Effector memory CD8-positive, alpha-beta T cell (primary cell): ENCODE results near the gene CAD.

Experiments used
- ATAC-seq: fragments of 150-1000 bp; cut with Tn5 transposase; replicated peaks from 2 replicates; pipeline ENCODE4 v1.10.0; 2021; ENCODE audit warnings: mild to moderate bottlenecking, moderate library complexity
- DNase-seq, 3 experiments: peaks; one replicate each; pipeline ENCODE4 v3.0.0; 2021
- H3K27ac Mint-ChIP-seq, 2 donors: one replicate each; pipeline ENCODE4 v1.8.0; 2022; ENCODE audit warnings: mild to moderate bottlenecking in 2 of 2, mixed read lengths in 2 of 2, moderate library complexity in 2 of 2
- H3K27me3 Mint-ChIP-seq, 2 donors: one replicate each; pipeline ENCODE4 v1.8.0; 2022; ENCODE audit warnings: mixed read lengths in 2 of 2
- H3K36me3 Mint-ChIP-seq: one replicate; pipeline ENCODE4 v1.8.0; 2022; ENCODE audit warnings: mild to moderate bottlenecking, moderate library complexity, mixed read lengths; ENCODE audit not compliant: insufficient read depth
- H3K4me1 Mint-ChIP-seq, 2 donors: one replicate each; pipeline ENCODE4 v1.8.0; 2022; ENCODE audit warnings: low read depth in 2 of 2, mixed read lengths in 2 of 2
- H3K4me3 Mint-ChIP-seq, 2 donors: one replicate each; pipeline ENCODE4 v1.8.0; 2022; ENCODE audit warnings: mild to moderate bottlenecking in 2 of 2, mixed read lengths in 2 of 2, moderate library complexity in 2 of 2
- H3K9me3 Mint-ChIP-seq, 2 donors: one replicate each; pipeline ENCODE4 v1.8.0; 2022; ENCODE audit warnings: mixed read lengths in 2 of 2

The CAD gene

DNA sequence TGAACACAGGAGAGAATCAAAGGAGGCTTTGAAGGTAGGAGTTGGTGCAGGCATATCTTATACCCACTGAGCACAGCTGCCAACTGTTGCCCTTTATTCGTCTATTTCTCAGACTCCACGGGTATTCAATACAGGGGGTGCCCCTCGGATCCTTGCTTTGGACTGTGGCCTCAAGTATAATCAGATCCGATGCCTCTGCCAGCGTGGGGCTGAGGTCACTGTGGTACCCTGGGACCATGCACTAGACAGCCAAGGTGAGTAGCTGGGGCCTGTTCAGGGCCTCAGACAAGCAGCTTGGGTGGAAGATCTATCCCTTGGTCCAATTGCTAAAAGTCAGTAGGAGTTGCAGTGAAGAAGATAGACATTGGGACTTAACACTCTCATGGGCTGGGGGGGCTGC, 5.2 kb downstream of the CAD start:
- Mint-ChIP-seq H3K27ac (peak overlapping the region in 1 of 2 donors; percentile 23), H3K9me3 (no peaks in the 10 kb centered on the region), H3K36me3 (peaks cover 60% of the 10 kb centered on the region), H3K27me3 (no peaks in the 10 kb centered on the region), H3K4me3 (no peak overlapping the region), H3K4me1 (peaks cover 9 to 12% of the 10 kb centered on the region in 2 donors)
- ATAC-seq (no peak), DNase-seq (no peak)

GRCh38 chr2:27223416-27223815, 6.2 kb downstream of the CAD start:
- H3K4me1 Mint-ChIP-seq = peaks cover 0 to 2% of the 10 kb centered on the region in 2 donors

DNA sequence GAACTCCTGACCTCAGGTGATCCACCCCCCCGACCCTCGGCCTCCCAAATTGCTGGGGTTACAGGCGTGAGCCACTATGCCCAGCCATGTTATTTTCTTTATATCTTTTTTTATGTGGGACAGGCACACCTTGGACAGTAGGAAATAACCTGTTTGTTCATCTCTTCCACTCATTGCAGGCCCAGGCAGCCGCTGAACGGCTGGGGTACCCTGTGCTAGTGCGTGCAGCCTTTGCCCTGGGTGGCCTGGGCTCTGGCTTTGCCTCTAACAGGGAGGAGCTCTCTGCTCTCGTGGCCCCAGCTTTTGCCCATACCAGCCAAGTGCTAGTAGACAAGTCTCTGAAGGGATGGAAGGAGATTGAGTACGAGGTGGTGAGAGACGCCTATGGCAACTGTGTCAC, 8.4 kb downstream of the CAD start:
- Mint-ChIP-seq H3K27ac (no peak overlapping the region), H3K4me3 (no peak overlapping the region), H3K9me3 (no peaks in the 10 kb centered on the region), H3K27me3 (no peaks in the 10 kb centered on the region), H3K36me3 (peaks cover 82% of the 10 kb centered on the region), H3K4me1 (no peaks in the 10 kb centered on the region)
- DNase-seq (no peak), ATAC-seq (no peak)

More at GRCh38 chr2:27223416-27223815, 6.2 kb downstream of the CAD start:
- Mint-ChIP-seq H3K4me3 (no peak overlapping the region), H3K36me3 (peaks cover 64% of the 10 kb centered on the region), H3K27ac (no peak overlapping the region), H3K27me3 (no peaks in the 10 kb centered on the region), H3K9me3 (no peaks in the 10 kb centered on the region)
- ATAC-seq (no peak), DNase-seq (no peak)

- no peaks in the 10 kb centered on the region for H3K27me3 Mint-ChIP-seq
- H3K9me3 Mint-ChIP-seq = no peaks in the 10 kb centered on the region
- DNase-seq (no peak), ATAC-seq (no peak)
- H3K27ac Mint-ChIP-seq = no peak overlapping the region
- peaks cover 78% of the 10 kb centered on the region for H3K36me3 Mint-ChIP-seq
- no peaks in the 10 kb centered on the region for H3K4me1 Mint-ChIP-seq
- H3K4me3 Mint-ChIP-seq = no peak overlapping the region
These were observed 10.3 kb downstream of the CAD start for GRCh38 chr2:27227501-27227900.

- H3K4me3 Mint-ChIP-seq = no peak overlapping the region
- peaks cover 72% of the 10 kb centered on the region for H3K36me3 Mint-ChIP-seq
These were observed 14.8 kb downstream of the CAD start for GRCh38 chr2:27231921-27232320.

GRCh38 chr2:27233341-27233740, 16.2 kb downstream of the CAD start:
- Mint-ChIP-seq H3K9me3 (no peaks in the 10 kb centered on the region), H3K27ac (peak overlapping the region; percentile 5 to 53), H3K4me3 (no peak overlapping the region), H3K4me1 (no peaks in the 10 kb centered on the region), H3K27me3 (no peaks in the 10 kb centered on the region), H3K36me3 (peaks cover 68% of the 10 kb centered on the region)
- ATAC-seq (no peak), DNase-seq (no peak)

More at GRCh38 chr2:27231921-27232320, 14.8 kb downstream of the CAD start:
- DNase-seq (no peak), ATAC-seq (no peak)
- H3K27me3 Mint-ChIP-seq = no peaks in the 10 kb centered on the region
- no peak overlapping the region for H3K27ac Mint-ChIP-seq
- no peaks in the 10 kb centered on the region for H3K4me1 Mint-ChIP-seq
- no peaks in the 10 kb centered on the region for H3K9me3 Mint-ChIP-seq

- no peaks in the 10 kb centered on the region for H3K27me3 Mint-ChIP-seq
- H3K4me3 Mint-ChIP-seq = no peak overlapping the region
- H3K4me1 Mint-ChIP-seq = peaks cover 0 to 3% of the 10 kb centered on the region in 2 donors
- DNase-seq = no peak
- no peak for ATAC-seq
- no peaks in the 10 kb centered on the region for H3K9me3 Mint-ChIP-seq
- peak overlapping the region in 1 of 2 donors; percentile 62 for H3K27ac Mint-ChIP-seq
- H3K36me3 Mint-ChIP-seq = peaks cover 58% of the 10 kb centered on the region
These were observed 19.0 kb downstream of the CAD start for GRCh38 chr2:27236136-27236535.

DNA sequence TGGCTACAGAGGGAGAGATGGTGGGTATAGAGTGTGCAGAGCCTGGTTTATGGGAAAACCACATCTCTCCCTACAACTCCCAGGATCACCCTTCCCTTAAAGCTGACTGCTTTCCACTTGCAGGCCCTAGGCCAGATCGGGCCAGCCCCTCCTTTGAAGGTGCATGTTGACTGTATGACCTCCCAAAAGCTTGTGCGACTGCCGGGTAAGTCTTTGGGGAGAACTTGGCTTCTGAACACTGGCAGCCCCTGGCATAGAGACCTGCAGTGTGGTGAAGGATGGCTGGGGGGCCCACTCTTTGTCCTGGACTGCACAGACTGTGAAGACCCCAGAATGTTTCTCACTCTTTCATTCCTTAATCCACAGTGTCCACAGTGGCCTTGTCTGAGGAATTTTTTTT, 19.5 kb downstream of the CAD start:
- Mint-ChIP-seq H3K36me3 (peaks cover 58% of the 10 kb centered on the region), H3K27me3 (no peaks in the 10 kb centered on the region), H3K4me1 (peaks cover 0 to 3% of the 10 kb centered on the region in 2 donors), H3K9me3 (no peaks in the 10 kb centered on the region), H3K4me3 (no peak overlapping the region), H3K27ac (peak overlapping the region in 1 of 2 donors; percentile 62)
- DNase-seq (no peak), ATAC-seq (no peak)

DNA sequence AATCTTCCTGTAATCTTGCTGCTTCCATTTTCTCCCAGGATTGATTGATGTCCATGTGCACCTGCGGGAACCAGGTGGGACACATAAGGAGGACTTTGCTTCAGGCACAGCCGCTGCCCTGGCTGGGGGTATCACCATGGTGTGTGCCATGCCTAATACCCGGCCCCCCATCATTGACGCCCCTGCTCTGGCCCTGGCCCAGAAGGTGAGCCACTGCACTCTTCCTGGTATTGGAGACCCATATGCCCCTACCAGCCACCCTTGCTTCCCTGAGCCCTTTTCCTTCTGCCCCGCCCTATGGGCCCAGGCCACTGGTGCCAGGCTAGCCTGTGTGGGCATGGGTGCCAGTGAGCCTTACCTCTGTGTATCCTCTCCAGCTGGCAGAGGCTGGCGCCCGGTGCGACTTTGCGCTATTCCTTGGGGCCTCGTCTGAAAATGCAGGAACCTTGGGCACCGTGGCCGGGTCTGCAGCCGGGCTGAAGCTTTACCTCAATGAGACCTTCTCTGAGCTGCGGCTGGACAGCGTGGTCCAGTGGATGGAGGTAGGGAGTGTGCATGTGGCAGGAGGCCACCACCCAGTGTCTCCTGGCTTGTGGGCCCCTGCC, 20.3 kb downstream of the CAD start:
- ATAC-seq (no peak), DNase-seq (no peak)
- H3K27me3 Mint-ChIP-seq = no peaks in the 10 kb centered on the region
- H3K9me3 Mint-ChIP-seq = no peaks in the 10 kb centered on the region
- H3K4me1 Mint-ChIP-seq = peaks cover 0 to 9% of the 10 kb centered on the region in 2 donors
- H3K27ac Mint-ChIP-seq = no peak overlapping the region
- peaks cover 54% of the 10 kb centered on the region for H3K36me3 Mint-ChIP-seq
- no peak overlapping the region for H3K4me3 Mint-ChIP-seq

- Mint-ChIP-seq H3K27me3 (no peaks in the 10 kb centered on the region), H3K9me3 (no peaks in the 10 kb centered on the region), H3K36me3 (peaks cover 51% of the 10 kb centered on the region), H3K27ac (peak overlapping the region; percentile 15 to 38), H3K4me3 (no peak overlapping the region), H3K4me1 (peaks cover 0 to 9% of the 10 kb centered on the region in 2 donors)
- ATAC-seq (no peak), DNase-seq (no peak)
These were observed 21.8 kb downstream of the CAD start for GRCh38 chr2:27238976-27239375.

GRCh38 chr2:27240406-27240805, 23.2 kb downstream of the CAD start:
- Mint-ChIP-seq H3K27ac (no peak overlapping the region), H3K9me3 (no peaks in the 10 kb centered on the region), H3K4me3 (no peak overlapping the region), H3K4me1 (peaks cover 0 to 9% of the 10 kb centered on the region in 2 donors), H3K27me3 (no peaks in the 10 kb centered on the region), H3K36me3 (peaks cover 45% of the 10 kb centered on the region)
- no peak for ATAC-seq
- DNase-seq = no peak

DNA sequence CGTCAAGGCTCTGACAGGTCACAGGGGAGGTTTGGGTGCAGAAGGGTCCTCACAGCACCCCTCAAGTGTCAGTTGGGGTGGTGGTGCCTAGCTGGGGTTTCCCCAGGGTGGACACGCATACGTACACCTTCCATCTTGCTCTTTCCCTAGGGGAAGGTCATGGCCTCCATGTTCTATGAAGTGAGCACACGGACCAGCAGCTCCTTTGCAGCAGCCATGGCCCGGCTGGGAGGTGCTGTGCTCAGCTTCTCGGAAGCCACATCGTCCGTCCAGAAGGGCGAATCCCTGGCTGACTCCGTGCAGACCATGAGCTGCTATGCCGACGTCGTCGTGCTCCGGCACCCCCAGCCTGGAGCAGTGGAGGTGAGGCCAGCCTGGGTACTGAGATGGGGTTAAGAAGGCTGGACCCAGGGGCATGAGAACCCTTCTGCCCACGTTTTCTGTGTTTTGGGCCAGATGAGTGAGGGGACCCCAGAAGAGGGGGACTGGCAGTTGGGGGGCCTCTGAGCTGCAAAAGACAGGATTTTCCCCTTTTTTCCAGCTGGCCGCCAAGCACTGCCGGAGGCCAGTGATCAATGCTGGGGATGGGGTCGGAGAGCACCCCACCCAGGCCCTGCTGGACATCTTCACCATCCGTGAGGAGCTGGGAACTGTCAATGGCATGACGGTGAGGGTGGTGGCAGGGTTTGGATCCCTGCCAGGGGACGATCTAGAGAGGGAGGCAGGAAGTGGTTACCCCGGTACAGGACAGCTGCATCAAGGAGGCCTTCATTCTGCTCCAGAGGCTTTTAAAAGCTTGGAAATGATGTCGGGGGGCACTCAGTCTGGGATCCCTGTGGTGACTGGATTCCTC, 24.8 kb downstream of the CAD start:
- Mint-ChIP-seq H3K27me3 (no peaks in the 10 kb centered on the region), H3K27ac (peak overlapping the region; percentile 16 to 69), H3K36me3 (peaks cover 32% of the 10 kb centered on the region), H3K4me1 (peaks cover 0 to 9% of the 10 kb centered on the region in 2 donors), H3K9me3 (no peaks in the 10 kb centered on the region), H3K4me3 (no peak overlapping the region)
- DNase-seq (no peak), ATAC-seq (no peak)

DNA sequence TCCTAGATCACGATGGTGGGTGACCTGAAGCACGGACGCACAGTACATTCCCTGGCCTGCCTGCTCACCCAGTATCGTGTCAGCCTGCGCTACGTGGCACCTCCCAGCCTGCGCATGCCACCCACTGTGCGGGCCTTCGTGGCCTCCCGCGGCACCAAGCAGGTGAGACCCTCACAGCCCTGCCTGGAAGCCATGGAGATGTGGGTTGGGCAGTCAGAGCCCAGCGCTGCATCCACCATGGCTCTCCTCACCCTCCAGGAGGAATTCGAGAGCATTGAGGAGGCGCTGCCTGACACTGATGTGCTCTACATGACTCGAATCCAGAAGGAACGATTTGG, 25.4 kb downstream of the CAD start:
- peaks cover 28% of the 10 kb centered on the region for H3K36me3 Mint-ChIP-seq

More for the DNA sequence above, 25.4 kb downstream of the CAD start:
- ATAC-seq = no peak
- no peaks in the 10 kb centered on the region for H3K9me3 Mint-ChIP-seq
- H3K27me3 Mint-ChIP-seq = no peaks in the 10 kb centered on the region
- H3K27ac Mint-ChIP-seq = peak overlapping the region in 1 of 2 donors; percentile 69
- DNase-seq = no peak
- H3K4me3 Mint-ChIP-seq = no peak overlapping the region
- H3K4me1 Mint-ChIP-seq = peaks cover 0 to 9% of the 10 kb centered on the region in 2 donors
